Activated CD4-positive, alpha-beta T cell treated with anti-CD3 and anti-CD28 coated beads, Interleukin-2, amount 50 U/mL, for 16 hours (primary cell): ENCODE measurements around the gene INF2.
A peak's percentile ranks its signal among the peaks of the same experiment; 100 is the strongest.
"Not testable (repeated sequence)": the region's sequence is repeated elsewhere in the genome, so short reads cannot be mapped to it uniquely, and the experiment has no call there.

Experiments used
- DNase-seq: peaks from one replicate; pipeline ENCODE4 v3.0.0-alpha.2; 2020

The INF2 gene

DNA sequence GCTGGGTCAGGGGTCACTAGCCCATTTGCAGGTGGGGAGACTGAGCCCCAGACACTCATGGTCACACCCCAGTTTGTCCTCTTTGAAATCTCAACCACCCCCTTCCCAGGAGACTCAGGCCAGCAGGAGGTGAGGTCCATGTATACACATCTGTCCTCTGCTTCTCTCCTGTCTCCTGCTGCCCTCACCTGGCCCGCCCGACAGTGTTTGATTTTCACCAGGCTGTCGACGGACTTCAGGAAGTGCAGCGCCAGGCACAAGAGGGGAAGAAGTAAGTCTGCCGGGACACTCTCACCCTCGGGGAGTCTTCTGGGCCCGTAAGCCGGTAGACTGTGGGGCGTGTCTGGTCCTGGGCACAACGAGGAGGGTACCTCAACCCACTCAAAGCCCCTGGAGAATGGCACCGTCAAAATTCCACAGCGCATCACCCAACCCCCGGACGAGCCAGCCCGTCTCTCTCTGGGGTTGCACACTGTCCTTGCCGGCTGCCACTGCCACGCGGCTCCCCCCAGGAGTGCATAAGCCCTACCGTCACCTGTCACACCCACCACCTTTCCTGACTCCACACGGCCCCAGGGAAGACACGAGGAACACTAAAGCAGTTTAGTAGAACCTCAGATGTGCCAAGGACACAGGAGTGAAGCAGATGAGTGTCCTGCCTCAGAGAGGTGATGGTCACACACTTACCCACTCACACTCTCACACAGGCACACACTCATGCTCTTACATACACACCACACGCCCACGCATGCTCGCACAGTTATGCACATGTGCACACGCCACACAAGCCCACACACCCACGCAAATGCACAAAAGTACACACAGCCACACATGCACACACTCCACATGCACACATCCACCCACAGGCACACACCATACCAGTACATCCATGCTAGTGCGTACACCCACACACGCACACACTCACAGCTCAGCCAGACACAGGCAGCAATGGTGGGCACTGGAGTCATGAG, 50.4 kb downstream of the INF2 start:
- no peak for DNase-seq

DNA sequence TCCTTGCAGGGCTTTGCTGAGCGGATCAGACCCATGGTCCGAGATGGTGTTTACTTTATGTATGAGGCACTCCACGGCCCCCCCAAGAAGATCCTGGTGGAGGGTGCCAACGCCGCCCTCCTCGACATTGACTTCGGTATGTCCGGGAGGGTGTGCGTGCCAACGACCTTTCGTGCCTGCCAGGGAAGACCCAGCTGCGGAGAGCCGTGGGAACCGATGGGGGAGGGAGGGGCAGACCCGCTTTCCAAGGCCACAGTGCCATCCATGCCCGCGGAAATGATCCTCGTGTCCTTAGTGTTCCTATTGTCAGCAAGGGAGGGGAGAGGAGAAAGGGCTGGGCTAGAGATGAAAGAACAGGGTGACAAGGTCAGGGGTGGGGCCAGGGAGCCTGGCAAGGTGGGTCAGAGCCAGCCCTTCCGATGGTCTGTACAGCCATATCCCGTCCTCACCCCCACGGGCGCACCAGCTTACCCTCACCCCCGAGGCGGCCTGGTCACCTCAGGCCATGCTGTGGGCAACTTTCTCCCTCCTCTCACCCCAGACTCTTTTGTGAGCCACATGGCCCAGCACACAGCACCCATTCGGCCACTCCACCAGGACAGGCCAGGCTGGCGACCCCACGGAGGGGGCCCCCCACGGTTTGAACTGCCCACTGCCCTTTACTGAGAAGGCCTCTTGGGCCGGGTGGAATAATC, 51.8 kb downstream of the INF2 start:
- DNase-seq: no peak

DNA sequence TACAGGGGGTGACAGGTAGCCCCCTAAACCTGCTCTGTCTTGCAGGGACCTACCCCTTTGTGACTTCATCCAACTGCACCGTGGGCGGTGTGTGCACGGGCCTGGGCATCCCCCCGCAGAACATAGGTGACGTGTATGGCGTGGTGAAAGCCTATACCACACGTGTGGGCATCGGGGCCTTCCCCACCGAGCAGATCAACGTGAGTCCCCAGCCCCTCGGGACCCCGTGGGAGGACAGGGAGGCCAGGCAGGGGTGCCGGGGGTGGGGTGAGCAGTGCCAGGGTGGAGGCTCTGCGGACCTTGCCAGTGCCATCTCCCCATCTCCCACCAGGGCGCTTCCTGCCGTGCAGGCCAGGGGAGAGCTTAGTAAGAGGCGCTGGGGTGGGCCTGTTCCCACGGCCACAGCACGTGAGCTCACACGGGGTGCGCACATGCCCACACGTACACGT, 52.4 kb downstream of the INF2 start:
- DNase-seq: no peak

GRCh38 chr14:104742586-104743455, 53.4 kb downstream of the INF2 start:
- DNase-seq: no peak

DNA sequence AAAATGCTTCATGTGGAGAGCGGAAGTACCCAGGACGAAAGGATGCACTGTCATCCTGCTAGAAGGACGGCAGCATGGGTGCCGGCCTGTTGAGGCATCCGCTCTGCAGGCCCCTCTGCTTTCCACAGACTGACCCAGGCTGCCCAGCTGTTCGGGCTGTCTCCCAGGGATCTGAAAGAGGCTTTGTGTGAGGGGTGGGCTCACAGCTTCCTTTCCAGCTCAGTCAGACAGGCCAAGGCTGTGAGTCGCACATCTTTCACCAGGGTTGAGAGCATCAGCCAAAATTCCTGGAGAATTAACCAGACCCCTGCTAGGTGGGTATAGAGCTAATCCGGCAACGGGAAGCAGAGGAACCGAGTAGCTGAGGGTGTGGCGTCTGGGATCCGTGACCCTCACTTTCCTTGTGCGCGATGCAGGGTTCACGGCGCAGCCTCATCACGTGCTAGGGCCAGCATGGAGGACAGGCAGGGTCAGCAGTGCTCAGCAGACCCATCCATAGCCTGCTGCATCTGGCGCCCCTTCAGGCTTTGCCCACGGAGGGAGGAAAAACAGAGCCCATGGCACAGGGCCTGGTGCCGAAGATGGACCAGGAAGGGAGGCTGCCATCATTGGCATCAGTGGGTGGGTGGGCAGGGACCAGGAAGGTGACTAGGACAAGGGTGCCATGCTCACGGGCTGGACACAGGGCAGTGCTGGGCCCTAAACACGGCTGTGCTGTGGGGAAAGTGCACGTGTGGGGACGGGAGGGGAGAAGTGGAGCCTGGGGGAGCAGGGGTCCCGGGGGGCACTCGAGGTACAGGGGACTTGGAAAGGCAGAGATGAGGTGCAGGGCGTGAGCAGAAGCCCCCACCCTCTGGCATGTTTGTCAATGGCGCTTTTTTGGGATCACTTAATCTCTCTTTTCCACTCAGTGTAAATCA, 54.3 kb downstream of the INF2 start:
- DNase-seq: no peak

DNA sequence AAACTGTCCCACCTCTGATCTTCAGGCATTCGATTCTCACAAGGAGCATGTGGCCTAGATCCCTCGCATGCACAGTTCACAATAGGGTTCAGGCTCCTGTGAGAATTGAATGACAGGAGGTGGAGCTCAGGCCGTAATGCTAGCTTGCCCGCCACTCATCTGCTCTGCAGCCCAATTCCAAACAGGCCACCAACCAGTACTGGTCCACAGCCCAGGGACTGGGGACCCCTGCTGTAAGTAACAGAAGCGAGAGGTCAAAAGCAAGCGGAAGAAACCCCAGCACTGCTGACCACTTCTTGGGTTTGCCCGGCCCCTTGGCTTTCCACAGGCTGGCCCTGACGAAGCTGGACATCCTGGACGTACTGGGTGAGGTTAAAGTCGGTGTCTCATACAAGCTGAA, 55.1 kb downstream of the INF2 start:
- DNase-seq: no peak

DNA sequence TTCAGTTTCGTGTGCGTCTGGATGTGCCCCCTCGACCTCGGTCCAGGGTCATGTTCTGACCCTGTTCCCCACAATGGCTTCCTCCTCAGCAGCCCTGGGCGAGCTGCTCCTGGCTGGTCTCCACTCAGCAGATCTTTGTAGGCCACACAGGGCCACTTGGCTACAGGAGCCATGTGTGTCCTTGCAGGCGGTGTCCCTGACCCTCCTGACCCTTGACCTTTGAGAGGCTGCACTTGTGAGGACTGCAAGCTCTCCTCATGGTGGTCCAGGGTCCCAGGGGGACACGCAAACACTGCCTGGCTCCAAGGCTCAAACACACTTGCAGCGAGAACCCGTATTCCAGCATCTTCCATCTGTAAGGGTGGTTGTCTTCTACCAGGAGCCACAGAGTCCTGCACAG, 56.0 kb downstream of the INF2 start:
- no peak for DNase-seq

DNA sequence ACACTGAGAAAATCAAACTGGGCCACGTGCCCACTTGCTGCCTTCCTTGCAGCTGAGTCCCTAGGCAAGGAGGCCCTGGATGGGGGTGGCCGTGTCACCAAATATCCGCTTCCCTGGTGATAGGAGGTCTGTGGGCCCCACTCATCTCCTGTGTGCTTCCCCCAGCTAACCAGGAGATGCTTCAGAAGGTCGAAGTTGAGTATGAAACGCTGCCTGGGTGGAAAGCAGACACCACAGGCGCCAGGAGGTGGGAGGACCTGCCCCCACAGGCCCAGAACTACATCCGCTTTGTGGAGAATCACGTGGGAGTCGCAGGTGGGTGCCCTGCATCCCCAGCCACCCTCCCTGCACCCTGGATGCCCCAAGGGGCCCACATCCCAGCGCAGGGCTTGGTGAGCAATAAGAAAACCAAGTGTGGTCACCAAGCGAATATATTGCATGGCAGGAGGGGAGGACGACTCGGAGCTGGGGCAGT, 56.7 kb downstream of the INF2 start:
- DNase-seq: peak; percentile 51

- DNase-seq: no peak
These were observed 57.6 kb downstream of the INF2 start for GRCh38 chr14:104746934-104747481.

GRCh38 chr14:104747876-104748275, 58.5 kb downstream of the INF2 start:
- no peak for DNase-seq

DNA sequence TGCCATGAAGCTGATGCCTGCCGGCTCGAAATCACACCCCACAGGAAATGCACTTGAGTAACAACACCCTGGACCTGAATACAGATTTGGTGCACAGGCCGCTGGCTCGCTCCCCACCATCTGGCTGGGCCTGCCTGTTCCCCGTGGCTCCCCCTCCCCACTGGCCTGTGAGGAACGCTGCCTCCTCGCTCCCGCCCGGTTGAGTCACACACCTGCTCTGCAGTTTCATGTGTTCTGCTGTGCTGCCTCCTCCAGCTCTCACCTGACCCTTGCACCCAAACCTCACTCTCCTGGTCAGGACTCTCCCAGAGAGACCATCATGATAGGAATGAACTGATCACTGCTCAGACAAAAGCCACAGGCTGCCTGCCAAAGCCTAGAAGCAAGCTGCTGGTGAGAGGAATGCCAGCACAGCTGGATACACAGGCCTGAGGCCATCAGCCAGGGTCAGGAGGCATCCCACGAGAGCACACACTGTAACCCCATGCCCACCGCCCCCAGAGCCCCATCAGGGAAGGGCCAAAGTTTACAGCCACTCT, 59.8 kb downstream of the INF2 start:
- no peak for DNase-seq

- DNase-seq: no peak
These were observed 60.8 kb downstream of the INF2 start for GRCh38 chr14:104750056-104750752.

DNA sequence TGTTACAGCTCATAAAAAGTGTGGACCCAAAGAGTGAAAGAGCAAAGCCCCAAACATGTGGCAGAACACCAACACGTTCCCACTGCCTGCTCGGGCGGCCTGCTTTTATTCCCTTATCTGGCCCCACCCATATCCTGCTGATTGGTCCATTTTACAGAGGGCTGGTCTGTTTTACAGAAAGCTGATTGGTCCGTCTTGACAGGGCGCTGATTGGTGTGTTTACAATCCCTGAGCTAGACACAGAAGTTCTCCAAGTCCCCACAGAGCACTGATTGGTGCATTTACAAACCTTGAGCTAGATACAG, 61.3 kb downstream of the INF2 start:
- not testable (repeated sequence) for DNase-seq

- no peak for DNase-seq
These were observed 62.4 kb downstream of the INF2 start for GRCh38 chr14:104751539-104752422.

DNA sequence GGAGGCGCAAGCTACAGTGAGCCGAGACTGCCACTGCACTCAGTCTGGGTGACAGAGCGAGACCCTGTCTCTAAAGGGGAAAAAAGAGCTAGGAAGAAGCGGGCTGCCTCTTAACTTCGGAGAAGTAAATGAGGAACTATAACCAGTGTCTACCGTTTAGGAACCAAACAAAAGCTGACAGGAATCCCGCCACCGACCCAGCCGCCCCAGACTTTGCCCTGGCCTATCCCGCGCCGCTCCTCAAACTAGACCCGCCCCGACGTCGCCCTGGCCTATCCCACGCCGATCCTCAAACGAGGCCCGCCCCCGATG, 63.0 kb downstream of the INF2 start:
- no peak for DNase-seq

- peak; percentile 100 for DNase-seq
These were observed 63.5 kb downstream of the INF2 start, which contains the start of gene SIVA1 for GRCh38 chr14:104752735-104753527. Gene SIVA1 (plus strand): TSS chr14:104753147. CDS start chr14:104753202, 55 bp downstream.

DNA sequence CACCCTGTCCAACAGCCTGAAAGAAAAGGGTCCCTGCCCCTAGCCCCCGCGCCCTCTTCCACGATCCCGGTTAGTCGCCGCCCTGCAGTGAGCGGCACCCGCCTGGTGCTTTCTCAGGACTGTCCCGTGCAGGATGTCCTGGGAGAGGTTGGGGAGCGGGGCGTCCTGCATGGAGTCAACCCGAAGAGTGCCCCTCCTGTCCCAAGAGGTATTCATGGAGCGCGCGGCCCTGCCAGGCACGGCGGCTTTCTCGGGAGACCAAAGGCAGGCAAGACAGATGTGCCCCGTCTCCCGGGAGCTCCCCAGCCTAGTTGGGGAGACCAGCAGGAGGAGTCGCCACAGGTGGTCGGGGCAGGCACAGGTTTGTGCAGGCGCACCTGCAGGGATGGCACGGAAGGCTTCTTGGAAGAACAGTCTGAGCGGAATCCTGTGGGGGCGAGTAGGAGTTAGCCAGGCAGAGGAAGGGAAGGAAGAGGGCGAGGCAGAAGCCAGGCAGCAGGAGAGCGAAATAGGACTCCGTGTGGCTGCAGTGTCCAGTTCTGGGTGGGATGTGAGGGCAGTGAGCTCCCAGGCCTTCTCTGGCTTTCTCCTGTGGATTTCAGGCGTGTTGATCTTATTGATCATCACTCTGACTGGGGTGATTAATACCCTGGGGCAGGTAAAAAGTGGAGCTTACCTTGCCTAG, 64.3 kb downstream of the INF2 start:
- DNase-seq: no peak

GRCh38 chr14:104754213-104754851, 64.9 kb downstream of the INF2 start:
- DNase-seq: no peak
